Neuron (in vitro differentiated cells): ENCODE results near the gene SIVA1.
"Not testable (repeated sequence)": the region's sequence is repeated elsewhere in the genome, so short reads cannot be mapped to it uniquely, and the experiment has no call there.

Source experiments
- H2AFZ ChIP-seq: one replicate; pipeline ENCODE4 v1.6.1; 2013; ENCODE audit warnings: low read depth, mild to moderate bottlenecking, inconsistent platforms, low read length, moderate library complexity
- H3K27me3 ChIP-seq: one replicate; pipeline ENCODE4 v1.6.1; 2013; ENCODE audit warnings: low read length; ENCODE audit not compliant: insufficient read depth
- H3K36me3 ChIP-seq: one replicate; pipeline ENCODE4 v1.6.1; 2013; ENCODE audit warnings: low read length; ENCODE audit not compliant: insufficient read depth
- H3K4me1 ChIP-seq: one replicate; pipeline ENCODE4 v1.6.1; 2013; ENCODE audit warnings: low read length; ENCODE audit not compliant: insufficient read depth
- H3K4me3 ChIP-seq: 2 replicates; pipeline ENCODE4 v1.5.1; 2013; ENCODE audit warnings: mild to moderate bottlenecking, low read length, moderate library complexity
- H3K9me3 ChIP-seq: one replicate; pipeline ENCODE4 v1.6.1; 2013; ENCODE audit warnings: low read length

The SIVA1 gene

DNA sequence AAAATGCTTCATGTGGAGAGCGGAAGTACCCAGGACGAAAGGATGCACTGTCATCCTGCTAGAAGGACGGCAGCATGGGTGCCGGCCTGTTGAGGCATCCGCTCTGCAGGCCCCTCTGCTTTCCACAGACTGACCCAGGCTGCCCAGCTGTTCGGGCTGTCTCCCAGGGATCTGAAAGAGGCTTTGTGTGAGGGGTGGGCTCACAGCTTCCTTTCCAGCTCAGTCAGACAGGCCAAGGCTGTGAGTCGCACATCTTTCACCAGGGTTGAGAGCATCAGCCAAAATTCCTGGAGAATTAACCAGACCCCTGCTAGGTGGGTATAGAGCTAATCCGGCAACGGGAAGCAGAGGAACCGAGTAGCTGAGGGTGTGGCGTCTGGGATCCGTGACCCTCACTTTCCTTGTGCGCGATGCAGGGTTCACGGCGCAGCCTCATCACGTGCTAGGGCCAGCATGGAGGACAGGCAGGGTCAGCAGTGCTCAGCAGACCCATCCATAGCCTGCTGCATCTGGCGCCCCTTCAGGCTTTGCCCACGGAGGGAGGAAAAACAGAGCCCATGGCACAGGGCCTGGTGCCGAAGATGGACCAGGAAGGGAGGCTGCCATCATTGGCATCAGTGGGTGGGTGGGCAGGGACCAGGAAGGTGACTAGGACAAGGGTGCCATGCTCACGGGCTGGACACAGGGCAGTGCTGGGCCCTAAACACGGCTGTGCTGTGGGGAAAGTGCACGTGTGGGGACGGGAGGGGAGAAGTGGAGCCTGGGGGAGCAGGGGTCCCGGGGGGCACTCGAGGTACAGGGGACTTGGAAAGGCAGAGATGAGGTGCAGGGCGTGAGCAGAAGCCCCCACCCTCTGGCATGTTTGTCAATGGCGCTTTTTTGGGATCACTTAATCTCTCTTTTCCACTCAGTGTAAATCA, 9.2 kb upstream of the SIVA1 start:
- H2AFZ ChIP-seq = no peak overlapping the region
- H3K9me3 ChIP-seq = no peaks in the 10 kb centered on the region
- H3K36me3 ChIP-seq = peaks cover 3% of the 10 kb centered on the region
- H3K27me3 ChIP-seq = no peaks in the 10 kb centered on the region
- H3K4me1 ChIP-seq = peaks cover 14% of the 10 kb centered on the region
- no peak overlapping the region for H3K4me3 ChIP-seq

DNA sequence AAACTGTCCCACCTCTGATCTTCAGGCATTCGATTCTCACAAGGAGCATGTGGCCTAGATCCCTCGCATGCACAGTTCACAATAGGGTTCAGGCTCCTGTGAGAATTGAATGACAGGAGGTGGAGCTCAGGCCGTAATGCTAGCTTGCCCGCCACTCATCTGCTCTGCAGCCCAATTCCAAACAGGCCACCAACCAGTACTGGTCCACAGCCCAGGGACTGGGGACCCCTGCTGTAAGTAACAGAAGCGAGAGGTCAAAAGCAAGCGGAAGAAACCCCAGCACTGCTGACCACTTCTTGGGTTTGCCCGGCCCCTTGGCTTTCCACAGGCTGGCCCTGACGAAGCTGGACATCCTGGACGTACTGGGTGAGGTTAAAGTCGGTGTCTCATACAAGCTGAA, 8.5 kb upstream of the SIVA1 start:
- Histone ChIP-seq H3K4me3 (no peak overlapping the region), H3K4me1 (peaks cover 14% of the 10 kb centered on the region), H3K9me3 (no peaks in the 10 kb centered on the region), H3K27me3 (no peaks in the 10 kb centered on the region), H3K36me3 (peaks cover 3% of the 10 kb centered on the region), H2AFZ (no peak overlapping the region)

DNA sequence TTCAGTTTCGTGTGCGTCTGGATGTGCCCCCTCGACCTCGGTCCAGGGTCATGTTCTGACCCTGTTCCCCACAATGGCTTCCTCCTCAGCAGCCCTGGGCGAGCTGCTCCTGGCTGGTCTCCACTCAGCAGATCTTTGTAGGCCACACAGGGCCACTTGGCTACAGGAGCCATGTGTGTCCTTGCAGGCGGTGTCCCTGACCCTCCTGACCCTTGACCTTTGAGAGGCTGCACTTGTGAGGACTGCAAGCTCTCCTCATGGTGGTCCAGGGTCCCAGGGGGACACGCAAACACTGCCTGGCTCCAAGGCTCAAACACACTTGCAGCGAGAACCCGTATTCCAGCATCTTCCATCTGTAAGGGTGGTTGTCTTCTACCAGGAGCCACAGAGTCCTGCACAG, 7.5 kb upstream of the SIVA1 start:
- Histone ChIP-seq H3K9me3 (peaks cover 4% of the 10 kb centered on the region), H3K36me3 (no peaks in the 10 kb centered on the region), H3K27me3 (no peaks in the 10 kb centered on the region), H3K4me1 (peaks cover 14% of the 10 kb centered on the region), H2AFZ (no peak overlapping the region), H3K4me3 (no peak overlapping the region)

DNA sequence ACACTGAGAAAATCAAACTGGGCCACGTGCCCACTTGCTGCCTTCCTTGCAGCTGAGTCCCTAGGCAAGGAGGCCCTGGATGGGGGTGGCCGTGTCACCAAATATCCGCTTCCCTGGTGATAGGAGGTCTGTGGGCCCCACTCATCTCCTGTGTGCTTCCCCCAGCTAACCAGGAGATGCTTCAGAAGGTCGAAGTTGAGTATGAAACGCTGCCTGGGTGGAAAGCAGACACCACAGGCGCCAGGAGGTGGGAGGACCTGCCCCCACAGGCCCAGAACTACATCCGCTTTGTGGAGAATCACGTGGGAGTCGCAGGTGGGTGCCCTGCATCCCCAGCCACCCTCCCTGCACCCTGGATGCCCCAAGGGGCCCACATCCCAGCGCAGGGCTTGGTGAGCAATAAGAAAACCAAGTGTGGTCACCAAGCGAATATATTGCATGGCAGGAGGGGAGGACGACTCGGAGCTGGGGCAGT, 6.8 kb upstream of the SIVA1 start:
- Histone ChIP-seq H3K4me3 (no peak overlapping the region), H3K27me3 (no peaks in the 10 kb centered on the region), H3K36me3 (no peaks in the 10 kb centered on the region), H2AFZ (no peak overlapping the region), H3K9me3 (peaks cover 6% of the 10 kb centered on the region), H3K4me1 (peaks cover 14% of the 10 kb centered on the region)

DNA sequence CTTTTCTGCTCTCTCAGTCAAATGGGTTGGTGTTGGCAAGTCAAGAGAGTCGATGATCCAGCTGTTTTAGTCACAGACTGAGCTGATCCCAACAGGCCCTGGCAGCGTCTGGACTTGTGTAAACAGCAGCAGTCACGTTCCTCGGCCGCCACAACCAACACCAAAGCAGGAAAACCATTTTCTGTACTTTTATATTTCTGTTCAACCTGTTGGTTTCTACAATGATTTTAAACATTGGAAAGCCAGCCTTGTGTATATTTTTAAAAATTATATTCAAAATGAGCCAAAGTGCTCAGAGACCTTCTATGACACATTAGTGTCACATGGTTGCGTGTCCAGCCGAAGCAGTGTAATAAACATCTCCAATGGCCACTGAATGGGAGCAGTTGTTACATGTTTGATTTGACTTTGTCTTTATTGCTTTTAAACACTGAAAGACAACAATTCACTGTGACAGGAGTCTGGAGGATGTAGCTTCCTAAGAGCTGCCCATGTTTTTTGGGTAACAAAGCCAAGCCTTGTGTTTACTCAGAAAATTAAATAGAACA, 5.9 kb upstream of the SIVA1 start:
- no peaks in the 10 kb centered on the region for H3K36me3 ChIP-seq
- no peaks in the 10 kb centered on the region for H3K27me3 ChIP-seq
- peaks cover 6% of the 10 kb centered on the region for H3K9me3 ChIP-seq
- H2AFZ ChIP-seq = no peak overlapping the region
- no peak overlapping the region for H3K4me3 ChIP-seq
- peaks cover 14% of the 10 kb centered on the region for H3K4me1 ChIP-seq

DNA sequence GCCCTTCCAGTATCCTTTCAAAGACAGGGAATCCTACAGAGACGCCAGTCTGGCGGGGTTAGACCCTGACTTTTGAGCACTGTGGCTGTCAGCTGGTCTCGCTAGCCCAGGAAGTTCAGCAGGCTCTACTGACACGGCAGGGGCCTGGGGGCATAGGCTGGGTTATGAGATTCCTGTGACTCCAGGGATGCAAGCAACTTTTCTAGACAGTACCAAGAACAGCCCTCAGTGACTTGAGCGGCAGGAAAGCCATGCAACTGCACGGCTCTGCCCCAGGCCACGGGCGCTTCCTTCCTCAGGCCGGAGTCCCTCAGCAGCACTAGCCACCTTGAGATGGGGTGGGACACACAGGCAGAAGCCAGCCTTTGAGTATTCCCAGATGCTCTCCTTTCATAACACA, 5.1 kb upstream of the SIVA1 start:
- Histone ChIP-seq H3K4me3 (no peak overlapping the region), H3K4me1 (peaks cover 17% of the 10 kb centered on the region), H3K27me3 (no peaks in the 10 kb centered on the region), H3K9me3 (peaks cover 6% of the 10 kb centered on the region), H3K36me3 (no peaks in the 10 kb centered on the region), H2AFZ (no peak overlapping the region)

DNA sequence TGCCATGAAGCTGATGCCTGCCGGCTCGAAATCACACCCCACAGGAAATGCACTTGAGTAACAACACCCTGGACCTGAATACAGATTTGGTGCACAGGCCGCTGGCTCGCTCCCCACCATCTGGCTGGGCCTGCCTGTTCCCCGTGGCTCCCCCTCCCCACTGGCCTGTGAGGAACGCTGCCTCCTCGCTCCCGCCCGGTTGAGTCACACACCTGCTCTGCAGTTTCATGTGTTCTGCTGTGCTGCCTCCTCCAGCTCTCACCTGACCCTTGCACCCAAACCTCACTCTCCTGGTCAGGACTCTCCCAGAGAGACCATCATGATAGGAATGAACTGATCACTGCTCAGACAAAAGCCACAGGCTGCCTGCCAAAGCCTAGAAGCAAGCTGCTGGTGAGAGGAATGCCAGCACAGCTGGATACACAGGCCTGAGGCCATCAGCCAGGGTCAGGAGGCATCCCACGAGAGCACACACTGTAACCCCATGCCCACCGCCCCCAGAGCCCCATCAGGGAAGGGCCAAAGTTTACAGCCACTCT, 3.8 kb upstream of the SIVA1 start:
- H3K9me3 ChIP-seq = peaks cover 6% of the 10 kb centered on the region
- H3K4me1 ChIP-seq = peaks cover 22% of the 10 kb centered on the region
- H2AFZ ChIP-seq = no peak overlapping the region
- H3K36me3 ChIP-seq = no peaks in the 10 kb centered on the region
- no peak overlapping the region for H3K4me3 ChIP-seq
- H3K27me3 ChIP-seq = no peaks in the 10 kb centered on the region

DNA sequence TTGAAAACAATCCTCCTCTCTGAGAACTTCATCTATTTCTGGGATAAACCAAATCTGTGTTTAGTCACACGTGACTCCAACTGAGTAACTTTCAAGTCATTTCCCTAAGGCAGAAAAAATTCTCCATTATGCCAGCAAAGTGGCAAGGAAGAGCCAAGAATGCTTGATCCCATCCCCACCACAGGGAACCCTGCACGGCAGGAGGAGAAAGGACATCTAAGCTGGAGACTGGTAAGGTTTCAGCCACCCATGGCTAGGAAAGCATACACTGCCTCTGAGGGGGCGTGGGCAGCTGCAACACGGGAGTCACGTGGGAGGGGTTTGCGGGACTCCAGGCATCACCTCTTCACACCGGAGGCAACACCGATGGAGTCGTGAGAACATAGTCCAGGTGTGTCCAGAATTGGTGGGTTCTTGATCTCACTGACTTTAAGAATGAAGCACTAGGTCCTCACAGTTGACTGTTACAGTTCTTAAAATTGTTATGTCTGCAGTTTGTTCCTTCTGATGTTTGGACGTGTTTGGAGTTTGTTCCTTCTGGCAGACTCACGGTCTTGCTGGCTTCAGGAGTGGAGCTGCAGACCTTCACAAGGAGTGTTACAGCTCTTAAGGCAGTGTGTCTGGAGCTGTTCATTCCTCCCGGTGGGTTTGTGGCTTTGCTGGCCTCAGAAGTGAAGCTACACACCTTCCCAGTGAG, 2.7 kb upstream of the SIVA1 start:
- H2AFZ ChIP-seq = no peak overlapping the region
- H3K27me3 ChIP-seq = no peaks in the 10 kb centered on the region
- H3K4me3 ChIP-seq = no peak overlapping the region
- peaks cover 24% of the 10 kb centered on the region for H3K4me1 ChIP-seq
- H3K36me3 ChIP-seq = peaks cover 6% of the 10 kb centered on the region
- H3K9me3 ChIP-seq = peaks cover 6% of the 10 kb centered on the region

DNA sequence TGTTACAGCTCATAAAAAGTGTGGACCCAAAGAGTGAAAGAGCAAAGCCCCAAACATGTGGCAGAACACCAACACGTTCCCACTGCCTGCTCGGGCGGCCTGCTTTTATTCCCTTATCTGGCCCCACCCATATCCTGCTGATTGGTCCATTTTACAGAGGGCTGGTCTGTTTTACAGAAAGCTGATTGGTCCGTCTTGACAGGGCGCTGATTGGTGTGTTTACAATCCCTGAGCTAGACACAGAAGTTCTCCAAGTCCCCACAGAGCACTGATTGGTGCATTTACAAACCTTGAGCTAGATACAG, 2.2 kb upstream of the SIVA1 start:
- H3K36me3 ChIP-seq = peaks cover 11% of the 10 kb centered on the region
- peaks cover 25% of the 10 kb centered on the region for H3K4me1 ChIP-seq
- not testable (repeated sequence) for H2AFZ ChIP-seq, H3K4me3 ChIP-seq, H3K27me3 ChIP-seq, H3K9me3 ChIP-seq

DNA sequence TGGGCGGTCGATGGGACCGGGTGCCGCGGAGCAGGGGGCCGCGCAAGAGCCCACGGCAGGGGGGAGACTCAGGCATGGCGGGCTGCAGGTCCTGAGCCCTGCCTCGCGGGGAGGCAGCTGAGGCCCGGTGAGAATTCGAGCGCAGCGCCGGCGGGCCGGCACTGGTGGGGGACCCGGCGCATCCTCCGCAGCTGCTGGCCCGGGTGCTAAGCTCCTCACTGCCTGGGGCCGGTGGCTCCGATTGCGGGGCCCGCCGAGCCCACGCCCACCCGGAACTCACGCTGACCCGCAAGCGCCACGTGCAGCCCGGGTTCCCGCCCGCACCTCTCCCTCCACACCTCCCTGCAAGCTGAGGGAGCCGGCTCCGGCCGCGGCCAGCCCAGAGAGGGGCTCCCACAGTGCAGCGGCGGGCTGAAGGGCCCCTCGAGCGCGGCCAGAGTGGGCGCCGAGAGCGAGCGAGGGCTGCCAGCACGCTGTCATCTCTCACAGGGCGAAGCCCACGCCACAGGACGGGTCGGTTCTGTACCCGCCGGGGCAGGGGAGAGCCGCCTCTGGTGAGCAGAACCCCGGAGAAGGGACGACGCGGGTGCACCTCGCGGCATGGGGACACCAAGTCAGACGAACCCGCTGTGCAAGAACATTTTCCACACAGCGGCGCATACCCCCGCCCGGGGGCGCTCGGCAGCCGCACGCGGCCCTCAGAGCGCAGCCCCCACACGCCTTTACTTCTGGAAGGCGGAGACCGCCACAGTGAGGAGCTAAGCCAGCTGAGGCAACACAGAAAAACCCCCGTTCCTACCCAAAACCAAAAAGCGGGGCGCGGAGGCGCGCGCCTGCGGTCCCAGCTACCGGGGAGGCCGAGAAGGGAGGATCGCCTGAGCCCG, 1.2 kb upstream of the SIVA1 start:
- Histone ChIP-seq H3K4me1 (peaks cover 25% of the 10 kb centered on the region), H3K27me3 (no peaks in the 10 kb centered on the region), H2AFZ (peak overlapping the region; percentile 44), H3K4me3 (peak overlapping the region; percentile 86), H3K36me3 (peaks cover 22% of the 10 kb centered on the region), H3K9me3 (peaks cover 6% of the 10 kb centered on the region)

DNA sequence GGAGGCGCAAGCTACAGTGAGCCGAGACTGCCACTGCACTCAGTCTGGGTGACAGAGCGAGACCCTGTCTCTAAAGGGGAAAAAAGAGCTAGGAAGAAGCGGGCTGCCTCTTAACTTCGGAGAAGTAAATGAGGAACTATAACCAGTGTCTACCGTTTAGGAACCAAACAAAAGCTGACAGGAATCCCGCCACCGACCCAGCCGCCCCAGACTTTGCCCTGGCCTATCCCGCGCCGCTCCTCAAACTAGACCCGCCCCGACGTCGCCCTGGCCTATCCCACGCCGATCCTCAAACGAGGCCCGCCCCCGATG, 568 bp upstream of the SIVA1 start:
- Histone ChIP-seq H3K4me3 (peak overlapping the region; percentile 86), H2AFZ (peak overlapping the region; percentile 44), H3K27me3 (no peaks in the 10 kb centered on the region), H3K9me3 (peaks cover 6% of the 10 kb centered on the region), H3K4me1 (peaks cover 25% of the 10 kb centered on the region), H3K36me3 (peaks cover 28% of the 10 kb centered on the region)

DNA sequence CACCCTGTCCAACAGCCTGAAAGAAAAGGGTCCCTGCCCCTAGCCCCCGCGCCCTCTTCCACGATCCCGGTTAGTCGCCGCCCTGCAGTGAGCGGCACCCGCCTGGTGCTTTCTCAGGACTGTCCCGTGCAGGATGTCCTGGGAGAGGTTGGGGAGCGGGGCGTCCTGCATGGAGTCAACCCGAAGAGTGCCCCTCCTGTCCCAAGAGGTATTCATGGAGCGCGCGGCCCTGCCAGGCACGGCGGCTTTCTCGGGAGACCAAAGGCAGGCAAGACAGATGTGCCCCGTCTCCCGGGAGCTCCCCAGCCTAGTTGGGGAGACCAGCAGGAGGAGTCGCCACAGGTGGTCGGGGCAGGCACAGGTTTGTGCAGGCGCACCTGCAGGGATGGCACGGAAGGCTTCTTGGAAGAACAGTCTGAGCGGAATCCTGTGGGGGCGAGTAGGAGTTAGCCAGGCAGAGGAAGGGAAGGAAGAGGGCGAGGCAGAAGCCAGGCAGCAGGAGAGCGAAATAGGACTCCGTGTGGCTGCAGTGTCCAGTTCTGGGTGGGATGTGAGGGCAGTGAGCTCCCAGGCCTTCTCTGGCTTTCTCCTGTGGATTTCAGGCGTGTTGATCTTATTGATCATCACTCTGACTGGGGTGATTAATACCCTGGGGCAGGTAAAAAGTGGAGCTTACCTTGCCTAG, 723 bp downstream of the SIVA1 start:
- Histone ChIP-seq H3K27me3 (no peaks in the 10 kb centered on the region), H3K4me3 (peak overlapping the region; percentile 86), H2AFZ (no peak overlapping the region), H3K9me3 (peaks cover 6% of the 10 kb centered on the region), H3K36me3 (peaks cover 38% of the 10 kb centered on the region), H3K4me1 (peaks cover 21% of the 10 kb centered on the region)
